ENCODE results near the gene ACTN3.

The ACTN3 gene

DNA sequence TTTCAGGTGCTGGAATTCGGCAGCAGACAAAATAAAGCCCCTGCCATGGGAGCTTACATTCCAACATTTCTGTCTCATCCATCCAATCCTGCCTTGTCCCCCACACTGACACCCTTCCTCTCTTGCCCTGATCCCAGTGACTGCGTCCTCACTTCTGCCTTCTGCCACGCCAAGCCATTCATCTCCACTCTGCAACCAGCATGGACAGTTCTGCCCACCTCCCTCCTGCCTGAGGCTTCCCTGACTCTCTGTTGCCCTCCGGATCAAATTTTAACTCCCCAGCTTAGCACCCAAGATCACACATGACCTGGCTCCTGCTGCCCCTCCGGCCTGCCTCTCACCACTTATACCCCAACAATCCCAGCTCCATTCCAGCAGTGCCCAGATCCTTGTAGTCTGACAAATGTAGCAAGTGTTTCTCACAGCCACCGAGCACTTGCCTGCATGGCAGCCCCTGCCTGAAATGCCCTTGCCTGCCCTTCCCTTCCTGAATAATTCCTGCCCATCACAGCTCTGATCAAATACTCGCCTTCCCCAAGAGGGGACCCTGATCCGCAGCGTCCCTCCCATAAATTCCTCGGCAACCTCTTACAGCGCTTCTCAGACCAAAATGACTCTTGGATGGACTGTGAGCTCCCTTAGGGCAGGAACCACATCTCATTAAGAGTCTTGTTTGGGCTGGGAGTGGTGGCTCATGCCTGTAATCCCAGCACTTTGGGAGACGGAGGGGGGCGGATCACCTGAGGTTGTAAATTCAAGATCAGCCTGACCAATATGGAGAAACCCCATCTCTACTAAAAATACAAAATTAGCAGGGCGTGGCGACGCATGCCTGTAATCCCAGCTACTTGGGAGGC lies 2.3 kb downstream of the ACTN3 start:
- DNase-seq (ENCODE audit: low spot score): no peak
- TF ChIP-seq, protein P1, sequence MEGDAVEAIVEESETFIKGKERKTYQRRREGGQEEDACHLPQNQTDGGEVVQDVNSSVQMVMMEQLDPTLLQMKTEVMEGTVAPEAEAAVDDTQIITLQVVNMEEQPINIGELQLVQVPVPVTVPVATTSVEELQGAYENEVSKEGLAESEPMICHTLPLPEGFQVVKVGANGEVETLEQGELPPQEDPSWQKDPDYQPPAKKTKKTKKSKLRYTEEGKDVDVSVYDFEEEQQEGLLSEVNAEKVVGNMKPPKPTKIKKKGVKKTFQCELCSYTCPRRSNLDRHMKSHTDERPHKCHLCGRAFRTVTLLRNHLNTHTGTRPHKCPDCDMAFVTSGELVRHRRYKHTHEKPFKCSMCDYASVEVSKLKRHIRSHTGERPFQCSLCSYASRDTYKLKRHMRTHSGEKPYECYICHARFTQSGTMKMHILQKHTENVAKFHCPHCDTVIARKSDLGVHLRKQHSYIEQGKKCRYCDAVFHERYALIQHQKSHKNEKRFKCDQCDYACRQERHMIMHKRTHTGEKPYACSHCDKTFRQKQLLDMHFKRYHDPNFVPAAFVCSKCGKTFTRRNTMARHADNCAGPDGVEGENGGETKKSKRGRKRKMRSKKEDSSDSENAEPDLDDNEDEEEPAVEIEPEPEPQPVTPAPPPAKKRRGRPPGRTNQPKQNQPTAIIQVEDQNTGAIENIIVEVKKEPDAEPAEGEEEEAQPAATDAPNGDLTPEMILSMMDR (IDR thresholded peaks at IDR 0.05; ENCODE audit: borderline replicate concordance, control extremely low read depth, extremely low read depth, insufficient read depth, missing control alignments): no peak
- in situ Hi-C loops (cut with MboI; ENCODE audit: low sequenced_read_pairs, unreplicated experiment): no loop called here

DNA sequence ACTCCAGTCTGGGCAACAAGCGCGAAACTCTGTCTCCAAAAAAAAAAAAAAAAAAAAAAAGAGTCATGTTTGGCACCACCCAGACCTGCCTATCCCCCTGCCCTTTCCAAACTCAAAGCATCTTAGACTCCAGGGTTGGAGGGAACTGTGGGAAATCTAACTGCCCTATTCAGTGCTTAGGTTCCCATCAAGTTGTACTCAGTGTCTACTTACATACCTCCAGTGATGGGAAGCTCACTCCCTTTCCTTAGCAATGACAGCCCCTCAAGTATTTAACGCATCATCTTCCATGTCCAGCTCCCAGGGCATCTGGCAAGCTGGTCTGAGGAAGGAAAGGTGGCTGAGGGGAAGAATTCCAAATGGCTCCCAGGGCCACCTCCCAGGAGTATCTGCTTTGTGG lies 3.0 kb downstream of the ACTN3 start:
- in situ Hi-C loops (cut with MboI; ENCODE audit: low sequenced_read_pairs, unreplicated experiment): no loop called here
- DNase-seq (ENCODE audit: low spot score): no peak
- TF ChIP-seq, protein P1 (IDR thresholded peaks at IDR 0.05; ENCODE audit: borderline replicate concordance, control extremely low read depth, extremely low read depth, insufficient read depth, missing control alignments): no peak

DNA sequence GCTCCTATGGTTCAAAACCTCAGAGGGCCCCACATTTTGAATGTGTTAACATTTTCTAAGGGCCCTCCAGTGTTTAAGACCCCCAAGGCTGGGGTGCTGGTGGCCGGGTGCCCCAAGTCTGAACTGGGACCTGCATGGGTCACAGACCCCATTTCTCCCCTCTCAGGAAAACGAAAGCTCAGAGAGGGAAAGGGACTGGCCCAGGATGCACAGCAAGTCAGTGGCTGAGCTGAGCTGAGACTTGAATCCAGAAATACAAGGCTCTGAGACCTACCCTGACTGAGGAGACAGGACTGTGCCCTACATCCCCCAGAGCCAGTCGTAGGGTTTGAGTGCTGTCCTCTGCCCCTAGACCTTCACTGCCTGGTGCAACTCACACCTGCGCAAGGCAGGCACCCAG lies 4.2 kb downstream of the ACTN3 start:
- DNase-seq (ENCODE audit: low spot score): no peak
- in situ Hi-C loops (cut with MboI; ENCODE audit: low sequenced_read_pairs, unreplicated experiment): no loop called here
- TF ChIP-seq, protein P1 (IDR thresholded peaks at IDR 0.05; ENCODE audit: borderline replicate concordance, control extremely low read depth, extremely low read depth, insufficient read depth, missing control alignments): no peak

DNA sequence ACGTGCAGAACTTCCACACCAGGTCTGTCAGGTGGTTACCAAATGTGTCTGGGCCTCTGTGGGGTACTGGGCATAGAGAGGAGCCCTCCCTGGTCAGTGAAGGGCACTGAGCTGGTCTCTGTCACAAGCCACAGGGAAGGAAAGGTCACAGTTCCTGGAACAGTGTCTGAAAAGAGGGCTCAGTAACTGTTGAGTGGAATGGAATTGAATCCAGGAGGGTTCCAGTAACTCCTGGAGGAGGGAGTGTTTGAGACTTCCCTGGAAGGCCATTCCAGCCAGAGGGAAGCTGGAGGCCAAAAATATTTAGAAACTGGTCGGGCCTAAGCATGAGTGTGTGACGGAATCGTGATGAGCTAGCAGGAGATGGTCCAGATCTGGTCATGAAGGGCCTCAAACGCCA lies 7.9 kb downstream of the ACTN3 start:
- DNase-seq (ENCODE audit: low spot score): no peak
- in situ Hi-C loops (cut with MboI; ENCODE audit: low sequenced_read_pairs, unreplicated experiment): no loop called here
- TF ChIP-seq, protein P1 (IDR thresholded peaks at IDR 0.05; ENCODE audit: borderline replicate concordance, control extremely low read depth, extremely low read depth, insufficient read depth, missing control alignments): no peak

DNA sequence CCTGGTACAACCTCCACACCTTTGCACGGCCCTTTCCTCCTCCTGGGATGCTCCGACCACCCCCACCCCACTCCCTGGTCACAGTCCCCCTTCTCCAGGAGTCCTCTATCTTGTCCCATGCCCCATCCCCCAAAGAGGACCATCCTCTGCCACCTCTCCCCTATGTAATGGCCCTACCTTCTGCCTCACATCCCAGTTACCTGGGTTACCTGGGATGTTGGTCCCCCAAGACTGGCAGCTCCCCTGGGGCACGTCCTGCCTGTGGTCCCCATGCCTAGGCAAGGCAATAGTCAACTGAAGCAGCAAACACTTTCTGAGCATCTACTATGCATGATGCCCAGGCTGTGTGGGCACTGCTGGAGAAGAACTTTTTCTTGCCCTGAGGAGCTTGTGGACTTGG lies 8.7 kb downstream of the ACTN3 start:
- TF ChIP-seq, protein P1 (IDR thresholded peaks at IDR 0.05; ENCODE audit: borderline replicate concordance, control extremely low read depth, extremely low read depth, insufficient read depth, missing control alignments): no peak
- in situ Hi-C loops (cut with MboI; ENCODE audit: low sequenced_read_pairs, unreplicated experiment): no loop called here
- DNase-seq (ENCODE audit: low spot score): no peak

DNA sequence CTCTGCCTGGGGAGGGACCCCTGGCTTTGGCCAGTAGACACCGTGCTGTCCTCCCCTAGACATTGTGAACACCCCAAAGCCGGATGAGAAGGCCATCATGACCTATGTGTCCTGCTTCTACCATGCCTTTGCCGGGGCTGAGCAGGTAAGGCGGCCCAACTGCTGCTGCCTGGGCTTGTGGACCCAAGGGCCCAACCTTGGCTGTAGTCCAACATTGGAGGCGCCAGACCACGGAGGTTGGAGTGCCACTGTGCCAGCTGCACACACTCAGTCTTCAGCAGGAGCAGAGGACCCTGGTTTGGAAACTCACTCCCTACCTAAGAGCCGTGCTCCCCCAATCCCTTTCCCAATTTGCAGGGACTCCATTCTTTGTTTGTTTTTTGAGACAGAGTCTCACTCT lies 9.4 kb downstream of the ACTN3 start:
- in situ Hi-C loops (cut with MboI; ENCODE audit: low sequenced_read_pairs, unreplicated experiment): no loop called here
- DNase-seq (ENCODE audit: low spot score): no peak
- TF ChIP-seq, protein P1 (IDR thresholded peaks at IDR 0.05; ENCODE audit: borderline replicate concordance, control extremely low read depth, extremely low read depth, insufficient read depth, missing control alignments): no peak
